ENCODE data around the gene ZHX3.
A peak's percentile ranks its signal among the peaks of the same experiment; 100 is the strongest.
"Not testable (repeated sequence)": the region's sequence is repeated elsewhere in the genome, so short reads cannot be mapped to it uniquely, and the experiment has no call there.

Gene ZHX3

DNA sequence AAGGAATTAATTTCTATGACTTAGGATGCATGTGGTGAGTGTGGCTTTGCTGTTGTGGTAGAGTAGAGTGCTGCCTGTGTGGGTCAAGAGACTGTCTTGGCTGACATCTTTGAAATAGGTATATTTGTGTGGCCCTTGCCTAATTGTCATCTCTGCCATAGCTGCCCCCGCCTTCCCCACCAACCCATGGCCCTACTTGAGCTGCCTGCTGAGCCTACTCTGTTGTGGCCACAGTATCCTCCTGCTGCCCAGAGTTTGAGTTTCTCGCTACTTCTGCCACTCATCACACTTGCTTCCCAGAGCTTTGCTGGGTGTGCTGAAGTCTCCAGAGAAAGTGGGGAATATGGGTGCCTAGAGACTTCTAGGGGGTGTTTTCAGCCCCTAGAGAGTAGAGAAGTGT, 172.2 kb downstream of the ZHX3 start:
- no peak for DNase-seq

- DNase-seq = no peak
Observed at GRCh38 chr20:41143354-41143753, 174.2 kb downstream of the ZHX3 start.

DNA sequence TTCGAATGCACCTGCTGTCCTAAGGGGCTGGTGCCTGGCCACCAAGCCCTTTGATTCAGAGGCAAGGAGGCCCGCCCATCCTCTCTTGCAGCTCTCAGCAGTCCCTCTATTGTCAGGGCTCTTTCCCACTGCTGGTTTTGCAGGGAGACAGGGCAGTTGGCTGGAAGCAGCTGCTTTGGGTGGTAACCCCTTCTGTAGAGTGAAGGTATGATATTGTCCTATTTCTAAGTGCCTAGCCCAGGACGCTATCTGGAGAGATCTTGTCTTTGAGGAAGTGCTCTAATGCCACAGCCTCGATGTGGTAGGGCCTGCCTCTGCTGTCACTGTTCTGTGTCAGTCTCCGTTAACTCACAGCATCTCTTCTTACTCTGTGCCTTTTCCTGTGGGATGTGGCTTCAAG, 174.6 kb downstream of the ZHX3 start:
- DNase-seq = peak in 1 of 2 donors; percentile 61

DNA sequence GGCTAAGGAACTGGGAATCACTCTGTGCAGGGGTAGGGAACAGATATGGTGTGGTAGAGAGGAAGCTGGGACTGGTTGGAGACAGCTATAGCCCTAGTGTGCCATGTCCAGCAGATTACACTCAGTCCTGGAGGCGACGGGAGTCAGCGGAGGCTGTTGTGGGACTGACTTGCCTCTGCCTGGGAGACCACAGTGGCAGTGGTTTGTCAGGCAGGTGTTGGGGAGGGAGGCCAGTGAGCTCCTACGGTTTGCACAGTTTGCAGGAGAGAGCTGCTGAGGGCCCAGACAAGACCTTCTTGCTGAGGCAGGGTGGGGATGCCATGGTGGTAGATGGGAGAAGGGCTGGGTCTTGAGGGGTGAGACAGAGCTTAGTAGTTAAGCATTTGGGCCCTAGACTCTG, 175.3 kb downstream of the ZHX3 start:
- no peak for DNase-seq

- peak in 1 of 2 donors; percentile 24 for DNase-seq
Observed at GRCh38 chr20:41141153-41141815, 176.2 kb downstream of the ZHX3 start.

- DNase-seq = no peak
Observed at GRCh38 chr20:41140226-41141133, 177.1 kb downstream of the ZHX3 start.

DNA sequence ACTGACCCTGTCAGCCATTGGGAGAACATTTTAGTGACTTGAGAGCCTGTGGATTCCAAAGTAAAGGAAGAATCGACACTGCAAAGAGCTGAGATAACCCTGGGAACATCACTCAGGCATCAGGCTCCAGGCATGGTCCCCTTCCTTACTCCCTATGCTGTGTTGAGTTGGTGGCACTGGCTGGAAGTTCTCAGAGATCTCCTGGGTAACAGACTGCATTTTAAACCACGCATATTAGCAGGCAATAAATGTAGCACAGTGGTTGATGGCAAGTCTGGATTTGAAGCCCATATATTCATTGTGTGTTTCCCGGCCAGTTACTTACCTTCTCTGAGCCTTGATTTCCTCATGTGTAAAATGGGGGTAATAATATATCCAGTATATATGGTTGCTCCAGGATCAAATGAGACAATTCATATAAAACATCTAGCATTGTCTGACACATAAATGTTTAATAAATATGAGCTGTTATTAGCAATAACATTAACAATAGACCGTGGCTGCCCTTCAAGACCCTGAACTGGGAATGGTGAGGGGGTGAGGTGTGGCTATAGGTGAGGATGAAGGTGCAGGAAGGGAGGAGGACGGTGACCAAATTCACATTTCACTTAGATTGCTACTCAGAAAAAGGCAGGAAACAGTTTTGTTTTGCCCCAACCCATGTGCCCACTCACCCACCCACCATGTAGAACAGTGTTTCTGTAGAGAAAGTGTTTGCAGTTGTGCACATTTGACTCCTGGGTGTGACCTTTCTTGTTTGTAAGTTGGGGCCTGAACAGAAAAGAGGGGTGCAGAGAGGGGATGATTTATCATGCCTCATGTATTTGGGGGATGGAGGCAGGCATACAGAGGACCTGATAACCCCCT, 178.1 kb downstream of the ZHX3 start:
- no peak for DNase-seq

- peak; percentile 15 to 58 for DNase-seq
Observed at GRCh38 chr20:41138475-41139226, 178.9 kb downstream of the ZHX3 start.

- peak; percentile 49 to 76 for DNase-seq
Observed at GRCh38 chr20:41137614-41138474, 179.7 kb downstream of the ZHX3 start.

DNA sequence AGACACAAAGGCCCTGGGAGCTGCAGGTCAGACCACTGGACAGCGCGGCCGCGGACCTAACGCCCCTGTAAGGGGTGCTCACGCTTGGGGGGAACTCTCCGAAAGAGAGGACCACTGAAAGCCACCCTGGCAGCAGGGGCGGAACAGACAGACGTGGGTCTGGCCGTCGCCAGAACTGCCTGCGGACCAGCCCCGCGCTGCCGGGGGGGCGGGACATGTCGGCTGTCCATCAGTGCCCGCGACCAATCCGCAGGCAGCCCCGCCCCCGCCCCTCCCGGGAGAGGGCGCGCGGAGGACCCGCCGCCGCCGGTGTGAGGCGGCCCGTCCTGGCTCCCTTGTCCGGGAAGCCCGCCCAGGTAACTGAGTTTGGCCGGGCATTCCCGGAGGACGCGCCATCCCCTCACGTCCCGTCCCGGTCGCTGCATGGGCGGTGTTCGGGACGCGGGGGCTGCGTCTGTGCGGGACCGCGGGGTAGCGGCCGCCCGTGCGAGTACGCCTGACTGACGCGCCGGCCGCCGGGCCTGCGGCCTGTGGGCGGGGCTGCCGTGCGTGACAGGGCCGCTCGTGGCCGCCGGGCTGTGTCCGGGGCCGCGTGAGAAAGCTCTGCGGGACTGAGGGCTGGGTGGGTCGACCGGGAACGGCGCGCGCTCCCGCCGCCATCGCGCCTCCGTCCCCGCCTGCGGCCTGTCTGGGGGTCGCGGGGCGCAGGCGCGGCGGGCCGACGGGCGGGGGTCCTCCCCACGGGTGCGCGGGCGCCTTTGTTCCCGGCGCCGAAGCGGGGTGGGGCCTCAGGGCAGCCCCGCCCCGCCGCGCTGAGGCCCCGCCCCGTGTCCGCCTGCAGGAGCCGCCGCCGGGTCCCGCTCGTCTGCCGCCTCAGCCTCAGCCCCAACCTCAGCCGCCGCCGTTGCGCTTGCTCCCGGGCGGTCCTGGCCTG, 180.6 kb downstream of the ZHX3 start, which contains the start of gene PLCG1:
TSS of gene PLCG1 (plus strand) at position 864 of the 934 bp plus-strand sequence. CDS start 99 bp downstream, outside the sequence.
- DNase-seq = peak; percentile 81 to 87

DNA sequence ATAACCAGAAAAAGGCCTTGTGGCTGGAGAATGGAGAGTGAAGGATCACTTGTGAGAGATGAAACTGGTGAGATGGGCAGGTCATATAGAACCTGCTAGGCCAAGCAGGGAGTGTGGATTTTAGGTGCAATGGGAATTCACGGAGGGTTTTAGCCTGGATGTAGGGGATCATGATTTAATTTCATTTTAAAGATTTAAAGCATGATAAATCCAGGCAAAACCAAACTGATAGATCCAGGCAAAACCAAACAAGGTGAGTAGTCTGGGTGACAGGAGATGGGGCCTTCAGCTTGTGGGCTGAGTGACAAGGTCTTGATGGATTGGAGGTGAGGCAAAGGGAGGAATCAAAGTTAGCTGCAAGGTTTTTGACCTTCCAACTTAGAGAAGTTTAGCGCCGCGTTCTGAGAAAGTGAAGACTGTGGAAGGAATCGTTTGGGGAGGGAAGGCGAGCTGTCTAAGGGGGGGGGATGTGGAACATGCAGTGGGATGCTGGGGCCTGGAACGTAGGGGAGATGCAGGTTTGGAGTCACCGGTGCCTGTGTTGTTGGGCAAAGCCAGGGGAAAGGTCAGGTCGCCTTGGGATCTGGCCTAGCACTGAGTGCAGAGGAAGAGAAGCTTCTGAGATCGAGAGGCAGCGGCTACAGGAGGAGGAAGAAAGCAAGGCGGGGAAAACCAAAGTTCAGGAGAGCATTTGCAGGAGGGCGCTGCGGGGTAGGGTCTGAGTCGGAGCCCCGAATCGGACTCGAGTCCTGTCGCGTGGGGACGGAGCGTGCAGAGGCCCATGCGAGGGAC, 181.4 kb downstream of the ZHX3 start:
- no peak for DNase-seq

- peak; percentile 60 to 78 for DNase-seq
Observed at GRCh38 chr20:41135187-41135887, 182.2 kb downstream of the ZHX3 start.

DNA sequence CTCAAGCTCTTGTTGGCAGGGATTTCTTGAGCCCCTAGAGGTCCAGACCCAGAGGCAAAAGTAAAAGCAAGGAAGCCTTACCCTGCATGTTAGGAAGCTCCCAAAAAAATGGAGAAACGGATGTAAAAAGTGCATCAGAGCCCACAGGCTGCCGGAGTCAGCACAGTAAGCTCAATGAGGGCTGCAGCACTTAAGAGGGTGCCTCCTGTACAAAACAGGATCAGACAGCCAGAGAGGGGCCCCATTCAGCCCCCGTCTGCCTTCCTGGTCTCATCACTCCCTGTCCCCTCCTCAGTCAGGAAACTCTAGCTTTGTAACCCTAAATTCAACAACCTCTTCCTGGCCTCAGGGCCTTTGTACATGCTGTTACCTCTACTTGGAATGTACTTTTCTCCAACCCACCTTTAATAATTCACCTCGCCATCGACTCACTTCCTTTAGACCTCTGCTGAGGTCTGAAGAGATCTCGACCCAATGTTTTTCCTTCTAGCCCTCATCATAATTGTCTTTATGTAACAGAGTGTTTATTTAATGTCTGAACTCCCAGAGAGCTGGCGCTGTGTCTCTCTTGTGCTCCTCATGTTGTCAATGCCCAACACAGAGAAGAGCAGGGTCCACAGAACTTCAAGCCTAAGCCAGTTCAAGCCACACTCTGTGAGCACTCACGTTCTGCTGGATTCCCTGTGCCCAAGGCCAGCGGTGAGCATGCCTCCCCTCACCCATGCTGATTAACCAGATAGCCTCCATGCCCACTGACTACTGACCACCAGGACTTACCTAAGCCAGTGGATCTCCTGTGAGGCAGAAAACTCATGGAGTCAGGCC, 183.0 kb downstream of the ZHX3 start:
- DNase-seq = no peak

GRCh38 chr20:41133709-41134361, 183.7 kb downstream of the ZHX3 start:
- peak; percentile 54 to 66 for DNase-seq

DNA sequence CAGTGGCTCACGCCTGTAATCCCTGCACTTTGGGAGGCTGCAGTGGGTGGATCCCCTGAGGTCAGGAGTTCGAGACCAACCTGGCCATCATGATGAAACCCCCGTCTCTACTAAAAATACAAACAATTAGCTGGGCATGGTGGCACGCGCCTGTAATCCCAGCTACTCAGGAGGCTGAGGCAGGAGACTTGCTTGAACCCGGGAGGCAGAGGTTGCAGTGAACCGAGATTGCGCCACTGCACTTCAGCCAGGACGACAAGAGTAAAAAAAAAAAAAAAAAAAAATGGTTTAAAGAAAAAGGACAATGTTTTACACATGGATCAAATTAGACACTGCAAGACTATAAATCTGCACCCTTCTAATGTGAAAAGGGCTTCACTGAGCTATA, 185.1 kb downstream of the ZHX3 start:
- not testable (repeated sequence) for DNase-seq

- DNase-seq = no peak
Observed at GRCh38 chr20:41131594-41132387, 185.7 kb downstream of the ZHX3 start.

Measured in CD4-positive, alpha-beta T cell treated with Interferon alpha-2 for 1 hour (primary cell).